GM21619 (cell line): ENCODE measurements around the gene EIF3A.

Experiments
- ATAC-seq: cut with Tn5 transposase; IDR thresholded peaks from one replicate; pipeline ENCODE4 v1.9.1; 2021; ENCODE audit not compliant: unreplicated experiment

EIF3A gene

GRCh38 chr10:119022846-119023552 is 57.6 kb downstream of the EIF3A start:
- no peak for ATAC-seq

- no peak for ATAC-seq
These were observed 60.0 kb downstream of the EIF3A start for GRCh38 chr10:119020627-119020946.

- no peak for ATAC-seq
These were observed 73.4 kb downstream of the EIF3A start for GRCh38 chr10:119007211-119007574.

- no peak for ATAC-seq
These were observed 74.0 kb downstream of the EIF3A start for GRCh38 chr10:119006451-119007210.

- no peak for ATAC-seq
These were observed 75.1 kb downstream of the EIF3A start for GRCh38 chr10:119005362-119006043.

GRCh38 chr10:119003572-119004289 is 76.9 kb downstream of the EIF3A start:
- ATAC-seq = no peak

GRCh38 chr10:119001717-119002500 is 78.7 kb downstream of the EIF3A start:
- no peak for ATAC-seq

GRCh38 chr10:118998183-118998582 is 82.4 kb downstream of the EIF3A start:
- ATAC-seq = no peak

GRCh38 chr10:118997379-118997778 is 83.2 kb downstream of the EIF3A start:
- ATAC-seq = no peak

GRCh38 chr10:118995739-118996138 is 84.9 kb downstream of the EIF3A start:
- ATAC-seq = no peak

GRCh38 chr10:118994321-118994720 is 86.3 kb downstream of the EIF3A start:
- ATAC-seq = no peak

GRCh38 chr10:118993214-118993613 is 87.4 kb downstream of the EIF3A start:
- no peak for ATAC-seq

GRCh38 chr10:118992496-118992895 is 88.1 kb downstream of the EIF3A start:
- no peak for ATAC-seq

GRCh38 chr10:118990326-118990725 is 90.3 kb downstream of the EIF3A start:
- no peak for ATAC-seq

GRCh38 chr10:118986815-118987790 is 93.5 kb downstream of the EIF3A start:
- ATAC-seq = peak; percentile 86

GRCh38 chr10:118985576-118985975 is 95.0 kb downstream of the EIF3A start:
- no peak for ATAC-seq
